Karpas-422 (cell line): ENCODE data around the gene PRKCB. TPM values are rescaled to one million over a fixed set of nuclear protein-coding genes. Genes with fewer than 3 reads are reported as not detected.

Experiments
- DNase-seq: peaks from one replicate; pipeline ENCODE4 v3.0.0-alpha.2; 2015
- H2AFZ ChIP-seq: fragments of 200-600 bp; sonication (generic); 2 replicates; pipeline ENCODE4 v1.6.1; 2014; ENCODE audit warnings: antibody characterized with exemption, low read length, mixed read lengths
- H3K27ac ChIP-seq: fragments of 200-600 bp; sonication (generic); 2 replicates; pipeline ENCODE4 v1.5.1; 2014; ENCODE audit warnings: mild to moderate bottlenecking, low read length, moderate library complexity
- H3K27me3 ChIP-seq: fragments of 200-600 bp; sonication (generic); 2 replicates; pipeline ENCODE4 v1.6.1; 2014; ENCODE audit warnings: low read length, mixed read lengths
- H3K36me3 ChIP-seq: fragments of 200-600 bp; sonication (generic); 2 replicates; pipeline ENCODE4 v1.6.1; 2014; ENCODE audit warnings: low read length, mixed read lengths; ENCODE audit not compliant: insufficient read depth
- H3K4me1 ChIP-seq: fragments of 200-600 bp; sonication (generic); 2 replicates; pipeline ENCODE4 v1.6.1; 2014; ENCODE audit warnings: mild to moderate bottlenecking, low read length, mixed read lengths
- H3K4me2 ChIP-seq: fragments of 200-600 bp; sonication (generic); 2 replicates; pipeline ENCODE4 v1.6.1; 2014; ENCODE audit warnings: low read length, low read depth, mild to moderate bottlenecking; ENCODE audit not compliant: poor library complexity, severe bottlenecking
- H3K4me3 ChIP-seq: fragments of 200-600 bp; sonication (generic); 2 replicates; pipeline ENCODE4 v1.5.1; 2014; ENCODE audit warnings: mild to moderate bottlenecking, antibody characterized with exemption, low read length, mixed read lengths
- H3K79me2 ChIP-seq: fragments of 200-600 bp; sonication (generic); 2 replicates; pipeline ENCODE4 v1.6.1; 2014; ENCODE audit warnings: mild to moderate bottlenecking, low read length, mixed read lengths
- H3K9ac ChIP-seq: fragments of 200-600 bp; sonication (generic); 2 replicates; pipeline ENCODE4 v1.6.0; 2014; ENCODE audit warnings: low read length
- H3K9me2 ChIP-seq: fragments of 200-600 bp; sonication (generic), shearing (Covaris generic); replicated peaks from 2 replicates; pipeline ENCODE4 v1.6.0; 2014; ENCODE audit warnings: mild to moderate bottlenecking, low read length, moderate library complexity; ENCODE audit not compliant: insufficient read depth
- H3K9me3 ChIP-seq: fragments of 300-700, 200-600 bp; sonication (generic); 2 replicates; pipeline ENCODE4 v1.6.1; 2014; ENCODE audit warnings: low read length, mixed read lengths
- H4K20me1 ChIP-seq: fragments of 200-600 bp; sonication (generic); 2 replicates; pipeline ENCODE4 v1.6.1; 2014; ENCODE audit warnings: mild to moderate bottlenecking, antibody characterized with exemption, low read length, low read depth; ENCODE audit not compliant: insufficient read depth
- total RNA-seq: library from RNA; depleted of rRNA; stranded (reverse); fragments of >200 nt; shearing (Covaris generic); gene quantifications from 2 replicates; pipeline ENCODE4 v1.2.3, GENCODE V29; 2014; ENCODE audit warnings: low replicate concordance

Gene PRKCB
- total RNA-seq, 1 experiment from 2014 or later = 21.7 TPM

- peak overlapping the region; percentile 52 for H3K4me2 ChIP-seq
- H3K4me3 ChIP-seq = no peak overlapping the region
- H3K27ac ChIP-seq = no peak overlapping the region
- peaks cover 31% of the 10 kb centered on the region for H3K4me1 ChIP-seq
- H2AFZ ChIP-seq = no peak overlapping the region
- no peaks in the 10 kb centered on the region for H3K36me3 ChIP-seq
- H4K20me1 ChIP-seq = no peaks in the 10 kb centered on the region
- H3K27me3 ChIP-seq = no peaks in the 10 kb centered on the region
- DNase-seq = no peak
- H3K79me2 ChIP-seq = no peaks in the 10 kb centered on the region
- no peak overlapping the region for H3K9ac ChIP-seq
- no peaks in the 10 kb centered on the region for H3K9me3 ChIP-seq
- H3K9me2 ChIP-seq = no peaks in the 10 kb centered on the region
Measured at GRCh38 chr16:24073321-24073720, 237.5 kb downstream of the PRKCB start.

DNA sequence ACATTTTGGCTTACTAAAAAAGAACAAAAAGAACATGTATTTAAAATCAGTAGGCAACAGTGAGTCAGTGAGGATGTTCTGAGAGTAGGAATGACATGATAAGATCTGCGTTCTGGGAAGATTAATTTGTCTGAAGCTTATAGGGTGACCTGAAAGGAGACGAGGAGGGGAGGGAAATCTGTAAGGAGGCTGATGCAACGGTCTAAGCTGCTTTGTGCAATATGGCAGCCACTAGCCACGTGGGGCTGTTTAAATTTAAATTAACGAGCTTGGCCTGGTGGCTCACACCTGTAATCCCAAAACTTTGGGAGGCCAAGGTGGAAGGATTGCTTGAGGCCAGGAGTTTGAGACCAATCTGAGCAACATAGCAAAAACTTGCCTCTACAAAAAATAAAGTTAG, 238.8 kb downstream of the PRKCB start:
- Histone ChIP-seq H3K9ac (no peak overlapping the region), H3K79me2 (no peaks in the 10 kb centered on the region), H4K20me1 (no peaks in the 10 kb centered on the region), H3K9me2 (no peaks in the 10 kb centered on the region), H3K4me1 (peaks cover 31% of the 10 kb centered on the region), H3K27ac (no peak overlapping the region), H3K4me3 (no peak overlapping the region), H3K9me3 (no peaks in the 10 kb centered on the region), H3K4me2 (no peak overlapping the region), H3K27me3 (no peaks in the 10 kb centered on the region), H3K36me3 (no peaks in the 10 kb centered on the region), H2AFZ (no peak overlapping the region)
- DNase-seq = no peak

DNA sequence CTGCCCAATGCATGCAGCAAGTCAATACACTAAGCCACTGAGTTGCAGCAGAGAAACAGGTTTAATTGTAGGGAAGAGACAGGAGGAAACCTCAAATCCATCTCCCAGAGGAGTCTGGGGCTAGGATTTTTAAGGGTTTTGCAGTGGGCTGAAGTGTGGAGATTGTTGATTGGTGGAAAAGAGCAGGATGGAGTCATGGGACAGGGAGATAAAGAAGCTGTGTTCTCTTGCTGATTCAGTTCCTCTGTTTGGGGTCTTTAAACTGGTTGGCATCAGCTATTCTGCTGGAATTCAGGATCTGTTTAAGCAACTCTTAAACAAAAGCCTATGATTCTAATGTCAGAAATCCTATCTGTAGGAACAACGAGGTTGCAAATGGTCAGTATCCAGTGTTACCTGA, 239.5 kb downstream of the PRKCB start:
- Histone ChIP-seq H2AFZ (no peak overlapping the region), H4K20me1 (no peaks in the 10 kb centered on the region)

DNA sequence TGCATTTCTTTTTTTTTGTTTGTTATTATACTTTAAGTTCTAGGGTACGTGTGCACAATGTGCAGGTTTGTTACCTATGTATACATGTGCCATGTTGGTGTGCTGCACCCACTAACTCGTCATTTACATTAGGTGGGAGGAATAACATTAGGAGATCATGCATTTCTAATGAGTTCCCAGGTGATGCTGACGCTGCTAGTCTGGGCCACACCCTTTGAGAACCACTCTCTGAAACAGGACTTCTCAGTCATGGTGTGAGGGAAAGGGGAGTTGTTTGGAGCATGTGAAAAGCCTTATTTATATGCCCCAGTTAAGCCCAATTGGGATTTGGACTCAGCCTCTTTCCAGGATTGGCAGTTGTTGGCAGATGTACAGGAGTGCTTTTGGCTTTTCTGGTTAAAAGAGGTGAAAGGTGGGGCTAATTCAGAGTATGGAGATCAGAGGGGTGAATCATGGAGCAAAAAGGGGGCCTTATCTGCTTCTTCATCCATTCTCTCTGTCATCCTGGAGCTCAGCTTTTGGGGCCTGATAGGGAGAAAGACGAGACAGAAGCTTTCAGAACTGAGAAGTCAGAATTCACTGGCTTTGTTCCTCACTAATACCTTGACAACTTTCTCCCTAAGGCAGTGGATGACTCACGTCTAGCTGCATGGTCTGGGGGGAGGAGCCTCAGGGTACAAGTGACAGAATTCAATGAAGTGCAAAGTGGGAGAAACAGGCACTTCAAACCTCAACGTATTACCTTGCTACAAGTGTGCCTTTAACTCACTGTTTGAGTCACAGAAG, 240.3 kb downstream of the PRKCB start:
- Histone ChIP-seq H3K27me3 (no peaks in the 10 kb centered on the region), H3K9me3 (no peaks in the 10 kb centered on the region), H2AFZ (no peak overlapping the region), H3K4me3 (no peak overlapping the region), H3K79me2 (no peaks in the 10 kb centered on the region), H3K4me2 (peak overlapping the region; percentile 9), H3K36me3 (no peaks in the 10 kb centered on the region), H3K9ac (no peak overlapping the region), H4K20me1 (no peaks in the 10 kb centered on the region), H3K27ac (no peak overlapping the region), H3K4me1 (peaks cover 31% of the 10 kb centered on the region), H3K9me2 (no peaks in the 10 kb centered on the region)
- DNase-seq = no peak

More for the DNA sequence above, 239.5 kb downstream of the PRKCB start:
- Histone ChIP-seq H3K27ac (no peak overlapping the region), H3K4me3 (no peak overlapping the region), H3K4me1 (peaks cover 31% of the 10 kb centered on the region), H3K9me2 (no peaks in the 10 kb centered on the region), H3K27me3 (no peaks in the 10 kb centered on the region), H3K36me3 (no peaks in the 10 kb centered on the region), H3K9ac (no peak overlapping the region), H3K79me2 (no peaks in the 10 kb centered on the region), H3K4me2 (no peak overlapping the region), H3K9me3 (no peaks in the 10 kb centered on the region)
- DNase-seq = no peak

- no peak for DNase-seq
- Histone ChIP-seq H3K27ac (no peak overlapping the region), H3K4me1 (peaks cover 28% of the 10 kb centered on the region), H3K27me3 (no peaks in the 10 kb centered on the region), H4K20me1 (no peaks in the 10 kb centered on the region), H3K9me3 (no peaks in the 10 kb centered on the region), H3K36me3 (no peaks in the 10 kb centered on the region), H3K4me2 (no peak overlapping the region), H3K79me2 (no peaks in the 10 kb centered on the region), H2AFZ (no peak overlapping the region), H3K4me3 (no peak overlapping the region), H3K9me2 (no peaks in the 10 kb centered on the region), H3K9ac (no peak overlapping the region)
Measured at GRCh38 chr16:24077292-24077691, 241.5 kb downstream of the PRKCB start.

DNA sequence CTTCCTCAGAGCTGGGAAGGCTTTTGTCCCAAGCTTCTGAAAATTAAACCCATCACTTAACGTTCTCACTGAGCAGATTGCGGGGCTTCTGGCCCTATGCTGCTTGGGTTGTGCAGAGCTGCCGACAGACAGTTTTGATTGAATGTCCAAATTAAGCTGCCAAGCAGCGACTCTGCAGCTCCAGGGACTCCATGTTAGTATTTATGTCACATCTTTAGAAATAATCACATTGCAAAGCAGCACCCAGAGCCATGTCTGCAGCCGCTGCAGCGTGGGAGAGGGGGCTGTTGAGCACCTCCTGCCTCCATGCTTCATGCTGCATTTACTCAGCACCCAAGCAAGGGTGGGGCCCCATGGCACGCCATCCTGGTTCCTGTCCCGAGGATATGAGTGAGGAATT, 242.2 kb downstream of the PRKCB start:
- peaks cover 21% of the 10 kb centered on the region for H3K4me1 ChIP-seq
- no peak overlapping the region for H3K27ac ChIP-seq
- H3K9me3 ChIP-seq = no peaks in the 10 kb centered on the region
- no peak overlapping the region for H3K4me3 ChIP-seq
- no peaks in the 10 kb centered on the region for H3K27me3 ChIP-seq
- DNase-seq = no peak
- H4K20me1 ChIP-seq = no peaks in the 10 kb centered on the region
- H3K4me2 ChIP-seq = no peak overlapping the region
- H3K79me2 ChIP-seq = no peaks in the 10 kb centered on the region
- H3K9me2 ChIP-seq = no peaks in the 10 kb centered on the region
- no peak overlapping the region for H2AFZ ChIP-seq
- no peak overlapping the region for H3K9ac ChIP-seq
- no peaks in the 10 kb centered on the region for H3K36me3 ChIP-seq

- no peak overlapping the region for H3K27ac ChIP-seq
- DNase-seq = no peak
- H3K79me2 ChIP-seq = no peaks in the 10 kb centered on the region
Measured at GRCh38 chr16:24085666-24086065, 249.9 kb downstream of the PRKCB start.

GRCh38 chr16:24087891-24088410, 252.2 kb downstream of the PRKCB start:
- Histone ChIP-seq H3K4me1 (no peaks in the 10 kb centered on the region), H3K9ac (no peak overlapping the region), H3K4me2 (no peak overlapping the region), H2AFZ (no peak overlapping the region), H3K9me2 (no peaks in the 10 kb centered on the region), H3K9me3 (no peaks in the 10 kb centered on the region), H4K20me1 (no peaks in the 10 kb centered on the region), H3K27me3 (no peaks in the 10 kb centered on the region), H3K79me2 (no peaks in the 10 kb centered on the region), H3K27ac (no peak overlapping the region), H3K4me3 (no peak overlapping the region), H3K36me3 (no peaks in the 10 kb centered on the region)
- DNase-seq = no peak

More at GRCh38 chr16:24085666-24086065, 249.9 kb downstream of the PRKCB start:
- no peaks in the 10 kb centered on the region for H3K36me3 ChIP-seq
- no peaks in the 10 kb centered on the region for H3K9me3 ChIP-seq
- H3K9ac ChIP-seq = no peak overlapping the region
- H3K4me3 ChIP-seq = no peak overlapping the region
- H3K4me1 ChIP-seq = no peaks in the 10 kb centered on the region
- no peaks in the 10 kb centered on the region for H3K27me3 ChIP-seq
- no peaks in the 10 kb centered on the region for H3K9me2 ChIP-seq
- no peak overlapping the region for H2AFZ ChIP-seq
- no peak overlapping the region for H3K4me2 ChIP-seq
- H4K20me1 ChIP-seq = no peaks in the 10 kb centered on the region
